Measurements from ENCODE around the gene DTNA.

- TF ChIP-seq CTCF (conservative IDR thresholded peaks at IDR 0.05) (no peak), EZH2 (IDR thresholded peaks at IDR 0.05; ENCODE audit: low read depth) (no peak)
Measured at GRCh38 chr18:34779112-34779511, 69.0 kb downstream of the DTNA start.
